Stomach (tissue), 9 donors: ENCODE data around the gene TEAD2. TPM values are rescaled to one million over a fixed set of nuclear protein-coding genes. Genes with fewer than 3 reads are reported as not detected.
"Not testable (repeated sequence)": the region's sequence is repeated elsewhere in the genome, so short reads cannot be mapped to it uniquely, and the experiment has no call there.

ENCODE experiments used
- DNase-seq, 2 donors: peaks; one replicate each; pipeline versions ENCODE4 v3.0.0 to v3.0.0-alpha.2; 2013 to 2019
- H3K27ac ChIP-seq, 5 donors: fragments of 200-600 bp in 4 of 5; sonication (generic) in 4 of 5; one replicate each; pipeline ENCODE4 v1.5.1; 2013 to 2019; ENCODE audit warnings: mild to moderate bottlenecking in 1 of 5, moderate library complexity in 1 of 5
- H3K27me3 ChIP-seq, 3 donors: fragments of 200-600 bp; sonication (generic); one replicate each; pipeline ENCODE4 v1.5.1; 2017 to 2019; ENCODE audit warnings: mixed run types in 1 of 3
- H3K36me3 ChIP-seq, 4 donors: fragments of 200-600 bp; sonication (generic); 1 replicate in 3 of 4; 2 replicates in 1 of 4; pipeline ENCODE4 v1.5.1; 2016 to 2019
- H3K4me1 ChIP-seq, 4 donors: fragments of 200-600 bp; sonication (generic); one replicate each; pipeline ENCODE4 v1.5.1; 2016 to 2019
- H3K4me3 ChIP-seq, 4 donors: fragments of 200-600 bp; sonication (generic) in 3 of 4; one replicate each; pipeline ENCODE4 v1.5.1; 2016 to 2019; ENCODE audit warnings: mild to moderate bottlenecking in 1 of 4
- H3K9me3 ChIP-seq, 4 donors: fragments of 200-600 bp; sonication (generic); one replicate each; pipeline ENCODE4 v1.5.1; 2016 to 2019
- CTCF ChIP-seq, 7 experiments: fragments of 450-650 bp in 4 of 7; fragments of 200-600 bp in 3 of 7; sonication (generic) in 3 of 7; IDR thresholded peaks; one replicate each; pipeline ENCODE4 v1.5.1; 2016 to 2019; ENCODE audit warnings: antibody characterized with exemption in 7 of 7, control low read depth in 2 of 7, mild to moderate bottlenecking in 1 of 7
- EP300 ChIP-seq: sonication (generic); formaldehyde crosslinking; IDR thresholded peaks from one replicate; pipeline ENCODE4 v1.6.1; 2017; ENCODE audit warnings: antibody characterized with exemption
- POLR2A ChIP-seq, 4 donors: fragments of 450-650 bp; IDR thresholded peaks; one replicate each; pipeline ENCODE4 v1.6.1; 2016; ENCODE audit warnings: antibody characterized with exemption in 4 of 4, control low read depth in 2 of 4, mild to moderate bottlenecking in 1 of 4, moderate library complexity in 1 of 4
- POLR2AphosphoS5 ChIP-seq, 3 donors: sonication (generic); formaldehyde crosslinking; IDR thresholded peaks; one replicate each; pipeline ENCODE4 v1.6.1; 2016; ENCODE audit warnings: antibody characterized with exemption in 3 of 3
- WGBS, 5 donors: extraction: QIAGEN DNeasy Blood & Tissue Kit in 3 of 5; methylation state at CpG; one replicate each; pipeline versions ENCODE4 v1.1.5 to v1.1.7; 2013 to 2018; 5-methylcytosine and 5-hydroxymethylcytosine counted together
- intact Hi-C: fragments of 100-400 bp; cut with DNase I; formaldehyde crosslinking; loops from one replicate; pipeline ENCODE4 v1.15.1; 2023; ENCODE audit warnings: low total_unique reads
- polyA plus RNA-seq, 3 donors: library from polyadenylated mRNA; stranded (reverse); fragments of 200-250 nt; gene quantifications; one replicate each; pipeline ENCODE4 v1.2.3, GENCODE V29; 2013
- total RNA-seq, 5 donors: library from RNA; depleted of rRNA; stranded (reverse); fragments of >200 nt; gene quantifications; one replicate each; pipeline versions ENCODE4 v1.1.0 to v1.2.3, GENCODE V29; 2014 to 2016
- donor health status: healthy with polysubstance abuse.
- donor health status: Bipolar disorder and iron deficiency.
- donor health status: healthy.

The TEAD2 gene
- total and polyA plus RNA-seq, 8 donors, result 4.3 to 42.0 (median 20.0) TPM

DNA sequence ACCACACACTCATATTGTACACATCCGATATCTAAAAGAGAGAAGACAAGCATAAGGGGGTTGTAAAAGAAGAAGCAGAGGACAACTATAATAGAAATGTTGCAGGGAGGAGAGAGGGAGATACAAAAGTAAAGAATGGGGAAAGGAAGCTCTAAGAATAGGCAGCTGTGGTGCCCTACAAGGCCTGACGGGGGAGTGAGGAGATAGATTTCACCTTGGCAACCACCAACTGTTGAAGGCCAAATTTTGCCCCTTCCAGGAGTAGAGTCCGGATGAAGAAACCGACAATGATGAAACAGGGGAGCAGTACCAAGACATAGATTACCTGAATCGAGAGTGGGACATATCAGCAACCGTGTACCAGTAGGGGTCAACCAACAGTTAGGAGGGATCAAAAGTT lies 53.1 kb downstream of the TEAD2 start:
- intact Hi-C loops, result no loop called here
- H3K27me3 ChIP-seq, result no peaks in the 10 kb centered on the region
- WGBS, 5 donors, result 90 to 93% (median 93%) methylated on average over 6 of the region's 6 CpGs
- peaks cover 0 to 31% (median 23%) of the 10 kb centered on the region in 4 donors for H3K36me3 ChIP-seq
- no peaks in the 10 kb centered on the region for H3K4me1 ChIP-seq
- no peak overlapping the region for H3K4me3 ChIP-seq
- H3K9me3 ChIP-seq, result no peaks in the 10 kb centered on the region
- no peak for DNase-seq
- no peak for TF ChIP-seq CTCF (IDR thresholded peaks at IDR 0.05)
- TF ChIP-seq EP300, result no peak
- no peak for TF ChIP-seq POLR2A (IDR thresholded peaks at IDR 0.05)
- TF ChIP-seq POLR2AphosphoS5 (IDR thresholded peaks at IDR 0.05), result no peak
- no peak overlapping the region for H3K27ac ChIP-seq

DNA sequence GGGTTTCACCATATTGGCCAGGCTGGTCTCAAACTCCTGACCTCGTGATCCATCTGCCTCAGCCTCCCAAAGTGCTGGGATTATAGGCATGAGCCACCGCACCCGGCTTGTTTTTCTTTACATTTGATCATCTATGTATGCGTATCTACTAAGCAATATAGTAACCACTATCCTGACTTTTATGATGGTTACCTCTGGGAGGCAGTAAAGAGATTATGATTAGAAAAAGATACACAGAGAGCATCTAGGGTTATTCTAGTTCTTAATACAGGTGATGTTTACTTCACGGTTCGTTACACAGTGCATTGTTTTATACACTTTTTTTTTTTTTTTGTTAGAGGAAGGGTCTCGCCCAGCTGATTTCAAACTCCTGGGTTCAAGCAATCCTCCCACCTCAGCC lies 55.5 kb downstream of the TEAD2 start:
- DNase-seq, intact Hi-C loops, H3K27me3 ChIP-seq, H3K9me3 ChIP-seq, H3K4me1 ChIP-seq, H3K27ac ChIP-seq, H3K4me3 ChIP-seq: not testable (repeated sequence)
- H3K36me3 ChIP-seq, result peaks cover 0 to 31% (median 21%) of the 10 kb centered on the region in 4 donors
- WGBS, 5 donors, result 62 to 77% (median 70%) methylated on average over 7 of the region's 7 CpGs

GRCh38 chr19:49301866-49302252 lies 60.4 kb downstream of the TEAD2 start:
- no peak for DNase-seq
- WGBS, 5 donors, result 81 to 87% (median 82%) methylated on average over 5 of the region's 5 CpGs

DNA sequence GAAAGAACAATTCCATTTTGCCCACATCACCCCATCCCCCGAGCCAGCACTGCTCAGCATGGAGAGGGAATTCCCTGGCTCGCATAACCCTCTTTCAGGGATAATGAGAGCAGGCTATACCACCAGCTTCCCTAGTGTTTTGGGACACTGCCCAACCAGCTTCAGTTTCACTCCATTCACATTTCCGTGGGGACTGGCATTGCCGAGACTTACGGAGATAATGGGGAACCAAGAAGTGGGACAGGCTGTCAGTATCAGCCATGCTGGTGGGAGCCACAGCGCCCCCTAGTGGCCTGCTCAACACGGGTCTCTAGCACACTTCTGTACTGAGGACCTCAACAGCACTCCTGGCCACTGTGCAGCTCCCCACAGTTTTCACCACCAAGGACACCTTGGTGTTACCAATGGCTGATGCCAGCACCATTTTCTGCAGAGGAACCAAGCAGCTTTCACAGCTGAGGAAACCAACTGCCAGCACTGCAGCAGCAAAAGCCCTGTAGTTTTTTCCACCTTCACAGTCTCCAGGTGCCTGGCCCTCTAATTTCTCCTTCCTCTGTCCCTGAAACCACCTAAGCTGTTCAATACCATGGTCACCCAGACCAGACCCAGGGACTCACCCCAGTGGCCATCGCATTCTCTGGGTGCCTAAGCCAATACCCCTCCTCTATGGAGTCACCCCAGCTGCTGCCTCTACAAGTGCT lies 60.9 kb downstream of the TEAD2 start:
- Histone ChIP-seq H3K27me3 (no peaks in the 10 kb centered on the region), H3K4me1 (peaks cover 0 to 4% (median 2%) of the 10 kb centered on the region in 4 donors), H3K27ac (no peak overlapping the region), H3K9me3 (no peaks in the 10 kb centered on the region), H3K4me3 (peak overlapping the region in 1 of 4 donors; percentile 17), H3K36me3 (no peaks in the 10 kb centered on the region)
- intact Hi-C loops, result no loop called here
- DNase-seq, result peak; percentile 79 to 83
- TF ChIP-seq CTCF (IDR thresholded peaks at IDR 0.05), result peak in 5 of 7 experiments; percentile 43 to 75 (median 57)
- no peak for TF ChIP-seq POLR2A (IDR thresholded peaks at IDR 0.05)
- WGBS, 5 donors, result 23 to 43% (median 27%) methylated on average over 4 to 8 of the region's 8 CpGs

More at GRCh38 chr19:49301866-49302252, 60.4 kb downstream of the TEAD2 start:
- H3K4me3 ChIP-seq, result no peak overlapping the region
- no peaks in the 10 kb centered on the region for H3K27me3 ChIP-seq
- no peak for TF ChIP-seq POLR2A (IDR thresholded peaks at IDR 0.05)
- TF ChIP-seq EP300, result no peak
- TF ChIP-seq POLR2AphosphoS5 (IDR thresholded peaks at IDR 0.05), result no peak
- no peak for TF ChIP-seq CTCF (IDR thresholded peaks at IDR 0.05)
- H3K27ac ChIP-seq, result no peak overlapping the region
- no peaks in the 10 kb centered on the region for H3K9me3 ChIP-seq
- H3K4me1 ChIP-seq, result peaks cover 0 to 4% (median 2%) of the 10 kb centered on the region in 4 donors
- intact Hi-C loops, result no loop called here
- no peaks in the 10 kb centered on the region for H3K36me3 ChIP-seq

DNA sequence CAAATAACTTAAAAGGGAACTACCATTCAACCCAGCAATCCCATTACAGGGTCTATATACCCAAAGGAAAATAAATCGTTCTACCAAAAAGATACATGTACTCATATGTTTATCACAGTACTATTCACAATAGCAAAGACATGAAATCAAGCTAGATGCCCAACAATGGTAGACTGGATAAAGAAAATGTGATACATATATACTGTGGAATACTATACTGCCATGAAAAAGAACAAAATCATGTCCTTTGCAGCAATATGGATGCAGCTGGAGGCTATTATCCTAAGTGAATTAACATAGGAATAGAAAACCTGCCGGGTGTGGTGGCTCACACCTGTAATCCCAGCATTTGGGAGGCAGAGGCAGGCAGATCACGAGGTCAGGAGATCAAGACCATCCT lies 63.6 kb downstream of the TEAD2 start:
- H3K36me3 ChIP-seq, H3K4me3 ChIP-seq, DNase-seq, intact Hi-C loops, H3K9me3 ChIP-seq, H3K4me1 ChIP-seq, H3K27ac ChIP-seq, H3K27me3 ChIP-seq: not testable (repeated sequence)
- 77 to 95% (median 87%) methylated on average over 3 of the region's 3 CpGs for WGBS, 5 donors
